Astrocyte of the cerebellum (primary cell): ENCODE results near the gene DHX58.

Experiments used
- DNase-seq: peaks from one replicate; pipeline ENCODE4 v3.0.0-alpha.2; 2011; ENCODE audit warnings: low read depth
- H3K4me3 ChIP-seq: 2 replicates; pipeline ENCODE4 v1.5.1; 2011; ENCODE audit warnings: mild to moderate bottlenecking, low read depth, low read length, moderate library complexity
- CTCF ChIP-seq: IDR thresholded peaks from 2 replicates; pipeline ENCODE4 v1.5.1; 2012; ENCODE audit warnings: low read length, low read depth, moderate library complexity, mild to moderate bottlenecking; ENCODE audit errors: missing control alignments
- in situ Hi-C: cut with HindIII; loops from 2 replicates; pipeline ENCODE4 v1.10.0; 2017; ENCODE audit warnings: low sequenced_read_pairs

DHX58 gene

GRCh38 chr17:42110301-42111264 is 1.9 kb downstream of the DHX58 start:
- in situ Hi-C loops, result loop anchor here (5.0 kb wide), 1 partner anchor 143 kb away; the partner anchor contains the start of gene CNP
- TF ChIP-seq CTCF, result no peak

GRCh38 chr17:42109086-42109485 is 3.4 kb downstream of the DHX58 start:
- no peak for TF ChIP-seq CTCF
- DNase-seq, result no peak
- in situ Hi-C loops, result no loop called here
- no peak overlapping the region for H3K4me3 ChIP-seq

More at GRCh38 chr17:42110301-42111264, 1.9 kb downstream of the DHX58 start:
- H3K4me3 ChIP-seq, result no peak overlapping the region
- DNase-seq, result no peak

GRCh38 chr17:42107597-42108576 is 4.6 kb downstream of the DHX58 start:
- no peak for DNase-seq
- H3K4me3 ChIP-seq, result peak overlapping the region; percentile 22
- in situ Hi-C loops, result no loop called here
- TF ChIP-seq CTCF, result no peak

- DNase-seq, result no peak
- no peak for TF ChIP-seq CTCF
- in situ Hi-C loops, result no loop called here
- H3K4me3 ChIP-seq, result peak overlapping the region; percentile 22
Observed at GRCh38 chr17:42107124-42107523, 5.4 kb downstream of the DHX58 start.

- H3K4me3 ChIP-seq, result no peak overlapping the region
- TF ChIP-seq CTCF, result no peak
- in situ Hi-C loops, result no loop called here
- DNase-seq, result no peak
Observed at GRCh38 chr17:42106009-42106408, 6.5 kb downstream of the DHX58 start.

GRCh38 chr17:42104264-42104663 is 8.2 kb downstream of the DHX58 start:
- in situ Hi-C loops, result no loop called here
- no peak overlapping the region for H3K4me3 ChIP-seq
- DNase-seq, result no peak
- no peak for TF ChIP-seq CTCF
